ENCODE data around the gene TAF10.

TAF10 gene

DNA sequence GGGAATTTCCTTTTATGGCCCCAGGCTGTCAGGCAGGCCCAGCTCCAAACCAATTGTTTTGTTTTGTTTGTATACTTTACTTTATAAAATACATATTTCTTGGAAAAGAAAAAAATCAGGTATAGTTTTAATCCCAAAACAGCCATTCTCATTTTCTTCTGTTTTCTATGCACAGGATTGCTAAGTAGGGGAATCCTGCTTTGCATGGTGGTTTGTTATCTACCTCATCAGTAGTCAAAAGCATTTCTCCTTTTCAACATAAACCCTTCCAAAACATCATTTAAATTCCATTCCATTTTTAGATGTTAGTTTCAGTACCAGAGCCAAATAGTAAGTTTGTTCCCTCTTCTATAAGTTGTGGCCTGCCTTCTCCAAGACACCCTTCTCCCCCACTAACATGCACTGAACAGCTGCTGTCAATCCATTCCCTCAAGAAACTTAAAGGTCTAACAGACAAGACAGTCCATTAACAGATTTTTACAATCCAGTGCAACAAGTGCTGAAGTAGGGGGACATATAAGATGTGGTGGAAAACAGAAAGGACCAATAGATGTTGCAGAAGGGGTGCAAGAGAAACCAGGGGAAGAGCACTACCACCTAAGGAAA, 4.7 kb downstream of the TAF10 start:
- DNase-seq = no peak

DNA sequence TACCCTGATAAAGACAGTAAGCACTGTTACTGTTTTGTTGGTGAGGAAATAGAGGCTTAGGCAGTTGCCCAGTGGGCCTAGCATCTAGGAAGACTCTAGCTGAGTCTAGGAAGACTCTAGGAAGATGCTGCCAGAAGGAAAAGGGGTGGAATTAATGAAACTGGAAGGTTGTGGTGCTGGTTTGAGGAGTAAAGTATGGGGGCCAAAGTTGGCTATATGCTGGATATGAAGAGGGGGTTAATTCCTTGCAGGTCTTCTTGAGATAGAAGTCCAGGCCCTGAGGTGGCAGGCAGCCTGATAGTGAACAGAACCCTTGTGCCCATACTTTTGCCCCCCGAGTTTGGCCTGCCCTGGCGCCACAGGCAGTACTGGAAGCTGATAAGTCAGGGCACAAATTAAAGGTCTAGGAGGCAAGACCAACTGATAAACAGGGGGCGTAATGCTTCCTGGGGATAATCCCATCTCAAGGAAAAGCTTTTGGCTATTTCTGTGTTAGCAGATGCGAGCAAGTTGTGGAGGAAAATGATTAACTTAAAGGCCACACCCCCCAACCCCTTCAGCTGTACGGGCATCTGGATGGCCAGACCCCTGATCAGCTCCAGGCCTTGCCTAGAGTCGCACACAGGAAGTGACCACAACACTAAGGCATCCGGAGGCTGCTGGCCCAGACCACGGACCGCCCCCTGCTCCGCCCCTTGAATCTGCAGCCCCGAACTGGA, 5.4 kb downstream of the TAF10 start:
- DNase-seq = no peak

DNA sequence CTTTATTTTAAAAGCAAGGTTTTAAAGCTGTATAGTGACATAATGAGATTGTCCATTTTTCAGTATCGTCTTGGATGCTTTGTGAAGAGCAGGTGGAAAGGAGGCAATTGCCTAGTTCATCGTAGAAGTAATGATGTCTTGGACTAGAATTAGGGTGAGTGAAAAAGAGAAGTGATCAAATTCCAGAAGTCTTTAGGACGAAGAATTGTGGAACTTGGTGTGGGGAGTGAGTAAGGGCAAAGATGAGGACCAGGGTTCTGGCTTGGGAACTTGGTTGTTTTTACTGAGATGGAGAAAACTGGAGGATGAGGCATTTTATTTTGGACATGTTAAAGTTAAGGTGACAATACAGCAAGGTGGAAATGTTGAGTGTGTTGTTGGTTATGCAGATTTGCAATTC, 7.2 kb downstream of the TAF10 start:
- DNase-seq = no peak

DNA sequence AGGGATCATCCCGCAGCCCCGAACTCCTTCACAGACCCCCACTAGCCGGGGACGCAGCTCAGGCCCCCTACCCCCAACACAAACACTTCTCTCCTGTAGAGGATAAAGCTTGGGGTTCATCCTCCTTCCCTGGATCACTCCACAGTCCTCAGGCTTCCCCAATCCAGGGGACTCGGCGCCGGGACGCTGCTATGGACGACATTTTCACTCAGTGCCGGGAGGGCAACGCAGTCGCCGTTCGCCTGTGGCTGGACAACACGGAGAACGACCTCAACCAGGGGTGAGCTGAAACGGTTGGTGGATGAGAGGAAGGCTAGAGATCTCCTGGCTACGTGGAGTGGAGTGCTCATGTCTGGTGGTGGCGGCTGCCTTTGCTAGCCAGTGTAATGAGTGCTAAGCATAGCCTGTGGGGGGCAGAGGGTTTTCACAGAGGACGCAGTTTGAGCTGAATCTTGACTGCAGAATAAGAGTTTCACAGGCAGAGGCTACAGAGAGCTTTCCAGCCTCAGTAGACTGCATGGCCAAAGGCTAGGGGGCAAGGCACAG, 7.9 kb downstream of the TAF10 start:
- peak; percentile 48 for DNase-seq

DNA sequence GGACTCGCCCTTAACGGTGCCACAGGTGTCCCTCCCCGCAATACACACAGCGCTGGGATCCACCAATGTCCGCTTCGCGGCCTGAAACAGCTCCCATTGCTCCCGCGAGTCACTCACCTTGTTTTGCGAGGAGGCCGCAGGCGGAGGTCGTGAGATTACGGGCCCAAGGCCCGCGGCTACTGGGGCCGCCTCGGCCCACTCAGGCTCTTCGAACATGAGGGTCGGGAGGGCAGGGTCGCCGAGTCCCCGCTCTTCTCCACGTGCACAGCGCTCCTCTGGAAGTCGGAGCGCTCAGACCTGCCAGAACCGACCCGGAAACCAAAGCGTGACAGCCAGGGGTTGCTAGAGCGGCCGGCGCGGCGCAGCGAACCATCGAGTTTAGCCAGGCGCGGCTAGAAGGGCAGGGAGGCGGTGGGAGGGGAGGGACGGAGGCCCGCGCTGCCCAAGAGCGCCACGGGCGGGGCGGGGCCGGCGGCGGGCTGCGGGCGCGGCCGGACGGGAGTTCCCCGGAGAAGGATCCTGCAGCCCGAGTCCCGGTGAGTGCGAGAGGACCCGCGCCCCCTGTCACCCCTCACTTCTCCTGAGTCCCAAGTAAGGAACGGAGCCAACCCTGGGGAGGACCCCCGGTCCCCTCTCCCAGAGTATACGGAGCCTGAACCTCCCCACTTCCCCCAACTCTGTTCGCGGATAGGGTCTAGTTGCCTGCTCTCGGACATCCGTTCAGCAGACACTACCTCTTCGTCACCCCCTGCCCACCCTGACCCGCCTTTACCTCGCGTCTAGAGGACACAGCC, 8.5 kb downstream of the TAF10 start, which contains the start of the genes ILK and RRP8:
ILK (plus strand) TSS at position 488 of the 794 bp plus-strand sequence. CDS start 498 bp downstream, outside the sequence.
RRP8 (minus strand) TSS at position 330 of the 794 bp plus-strand sequence; CDS start at position 216, 114 bp downstream.
- peak; percentile 89 for DNase-seq

DNA sequence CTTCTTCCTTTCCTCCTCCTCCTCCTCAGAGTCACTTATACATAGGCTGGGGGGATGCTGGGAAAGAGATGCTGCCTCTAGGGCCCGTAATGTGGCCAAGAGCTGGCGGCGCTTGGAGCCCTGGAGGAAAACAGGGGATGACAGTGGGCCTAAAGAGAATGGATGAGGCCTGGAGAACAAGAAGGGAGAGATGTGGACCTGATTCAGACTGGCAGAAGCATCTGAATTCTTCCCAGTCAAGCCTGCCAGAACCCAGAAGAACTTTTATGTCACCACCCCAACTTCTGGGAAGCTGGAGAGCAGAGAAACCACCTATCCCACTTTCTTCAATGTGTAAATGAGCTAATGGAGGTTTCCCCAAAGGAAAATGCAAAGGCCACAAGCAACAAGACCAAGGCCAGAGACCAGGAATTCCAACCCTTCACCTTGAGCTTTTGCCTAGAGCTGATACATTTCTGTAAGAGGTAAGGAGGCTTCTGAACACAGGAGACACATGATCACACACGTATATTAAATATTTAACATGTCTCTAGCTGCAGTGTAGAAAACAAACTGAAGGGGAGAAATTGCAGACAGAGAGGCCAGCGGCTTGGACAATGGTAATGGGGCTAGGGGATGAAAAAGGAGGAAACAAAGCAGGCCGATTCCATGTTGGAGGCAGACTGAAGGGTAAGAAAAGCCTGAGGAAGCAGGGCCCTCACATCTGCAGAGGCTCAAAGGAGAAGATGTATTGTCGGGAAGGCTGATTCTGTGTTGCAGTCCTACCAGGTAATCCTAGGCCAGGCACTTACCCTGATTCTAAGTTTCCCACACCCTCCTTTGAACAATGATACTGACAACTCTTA, 9.7 kb downstream of the TAF10 start:
- DNase-seq = no peak

DNA sequence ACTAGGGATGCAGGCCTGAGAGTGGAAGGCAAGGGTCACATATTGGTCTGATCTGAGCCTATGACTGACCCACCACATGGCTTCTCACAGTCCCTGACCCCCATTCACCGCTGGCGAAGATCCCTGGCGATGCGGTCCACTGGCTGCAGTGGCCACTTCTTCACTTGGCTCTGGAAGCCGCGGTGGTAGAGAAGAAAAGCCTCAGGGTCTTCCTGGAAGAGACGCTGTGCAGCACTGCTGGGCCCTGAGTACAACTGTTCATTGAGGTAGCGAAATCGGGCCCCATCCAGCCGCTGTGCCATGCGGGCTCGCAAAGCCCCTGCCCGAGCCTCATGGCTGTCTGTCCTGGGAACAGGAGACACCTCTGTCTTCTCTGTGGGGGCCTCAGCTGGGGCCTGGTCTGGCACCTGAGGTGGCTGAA, 11.0 kb downstream of the TAF10 start:
- no peak for DNase-seq

DNA sequence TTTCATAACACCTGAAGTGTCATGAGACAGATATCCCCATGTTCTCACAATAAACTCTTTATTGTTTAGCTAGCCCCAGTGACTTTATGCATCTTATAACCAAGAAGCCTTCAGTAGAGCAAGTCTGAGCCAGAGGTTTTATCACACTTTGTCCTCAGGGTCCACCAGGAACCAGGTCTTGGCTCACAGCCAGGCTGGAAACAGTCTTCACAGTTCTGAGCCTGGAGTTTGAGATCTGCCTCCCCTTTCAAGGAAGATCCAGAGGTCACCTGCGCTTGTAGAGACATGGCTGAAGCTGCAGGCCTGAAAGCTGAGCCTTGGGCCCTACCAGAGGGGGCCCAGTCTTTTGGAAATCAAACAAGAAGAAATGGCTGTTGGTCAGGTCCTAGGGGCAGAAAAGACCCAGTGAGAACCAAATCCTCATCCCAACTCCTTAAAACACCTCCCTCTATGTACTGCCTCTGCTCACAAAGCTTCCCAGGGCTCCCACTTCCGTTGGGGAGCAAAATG, 12.1 kb downstream of the TAF10 start:
- DNase-seq = no peak

DNA sequence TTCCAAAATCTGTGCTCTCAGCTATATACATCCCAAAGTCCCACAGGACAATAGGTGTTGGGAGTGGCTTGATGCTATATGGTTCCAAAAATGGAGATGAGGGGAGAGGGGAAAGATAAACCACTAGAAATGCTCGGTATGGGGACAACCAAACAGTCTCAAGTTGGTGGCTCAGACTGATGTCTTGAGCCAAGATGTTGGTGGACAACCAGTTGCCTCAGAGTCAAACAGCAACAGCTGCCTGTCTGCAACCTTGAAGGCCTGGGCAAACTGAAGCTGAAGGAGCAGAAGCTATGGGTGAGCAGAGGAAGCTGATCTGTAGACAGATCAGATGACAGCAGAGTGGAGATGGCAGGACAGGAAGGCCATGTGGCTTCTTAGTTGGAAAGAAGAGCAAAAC, 12.6 kb downstream of the TAF10 start:
- no peak for DNase-seq

DNA sequence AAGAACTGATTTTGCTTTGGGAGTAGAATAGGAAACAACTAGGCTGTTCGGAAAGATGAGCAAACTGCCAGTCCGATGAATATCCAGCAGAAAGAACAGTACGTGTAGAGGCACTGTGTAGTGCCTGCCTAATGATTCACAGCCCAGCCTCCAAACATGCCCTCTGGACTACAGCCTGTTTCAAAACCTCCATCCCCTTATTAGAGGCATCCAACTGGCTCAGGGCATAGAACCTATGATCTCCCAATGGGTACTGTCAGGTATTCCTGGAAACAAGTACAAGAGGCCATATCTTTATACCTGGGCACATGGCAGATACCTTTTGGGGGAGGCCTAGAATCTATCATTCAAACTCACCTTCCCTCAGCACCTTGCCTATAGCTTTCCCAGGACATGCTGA, 13.5 kb downstream of the TAF10 start:
- DNase-seq = no peak

DNA sequence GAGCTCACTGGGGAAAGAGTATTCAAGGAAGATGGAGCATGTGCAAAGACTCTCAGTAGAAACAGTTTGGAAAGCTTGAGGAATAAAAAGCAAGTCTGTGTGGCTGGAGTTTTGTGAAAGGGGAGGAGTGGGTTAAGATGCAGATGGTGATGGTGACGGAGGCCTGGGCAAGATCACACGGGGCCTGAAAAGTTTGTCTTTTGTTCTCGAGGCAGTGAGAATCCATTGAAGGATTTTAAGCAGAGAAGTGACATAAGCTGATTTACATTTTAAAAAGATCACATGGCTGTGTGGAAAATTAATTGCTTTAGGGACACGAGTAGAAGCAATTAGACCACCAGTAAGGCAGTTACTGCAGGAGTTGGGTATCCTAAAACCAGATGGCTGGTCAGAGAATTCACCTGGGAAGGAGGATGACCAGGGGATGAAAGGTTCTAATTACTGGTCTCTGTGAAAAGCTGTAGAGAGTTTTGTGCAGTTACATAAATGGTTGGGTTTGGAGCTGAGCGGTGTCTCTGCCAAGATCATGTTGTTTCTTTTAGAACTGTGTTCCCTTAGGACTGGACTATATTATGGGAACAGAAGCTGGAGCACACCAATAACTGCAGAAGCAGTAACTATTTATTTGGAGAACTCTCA, 15.7 kb downstream of the TAF10 start:
- no peak for DNase-seq

DNA sequence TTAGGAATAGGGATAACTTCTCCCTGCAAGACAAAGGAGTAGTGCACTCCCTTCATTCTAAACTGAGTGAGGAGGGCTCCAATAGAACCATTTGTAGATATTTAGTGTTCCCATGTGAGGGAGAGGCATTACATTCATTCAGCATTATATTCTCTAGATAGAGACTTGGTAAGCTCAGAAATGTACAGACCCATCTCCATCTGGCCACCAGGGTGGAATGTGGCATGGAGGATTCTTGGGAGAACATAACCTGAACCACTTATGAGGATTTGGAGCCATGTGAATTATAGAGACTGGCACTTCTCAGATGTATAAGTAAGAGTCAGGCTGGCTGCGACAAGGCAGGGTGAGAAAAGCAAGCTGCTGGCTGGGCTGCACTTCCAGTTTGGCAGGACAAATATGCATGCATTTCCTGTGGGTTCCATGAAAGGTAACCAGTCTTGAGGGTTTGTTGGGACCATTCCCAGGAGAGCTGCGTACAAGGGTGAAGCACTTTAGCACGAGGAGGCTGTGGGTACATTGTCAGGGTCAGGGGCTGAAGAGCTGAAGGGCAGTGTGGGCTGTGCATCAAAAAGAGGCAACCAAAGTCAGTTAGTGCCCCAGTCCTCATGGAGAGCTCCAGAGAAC, 17.8 kb downstream of the TAF10 start:
- no peak for DNase-seq

DNA sequence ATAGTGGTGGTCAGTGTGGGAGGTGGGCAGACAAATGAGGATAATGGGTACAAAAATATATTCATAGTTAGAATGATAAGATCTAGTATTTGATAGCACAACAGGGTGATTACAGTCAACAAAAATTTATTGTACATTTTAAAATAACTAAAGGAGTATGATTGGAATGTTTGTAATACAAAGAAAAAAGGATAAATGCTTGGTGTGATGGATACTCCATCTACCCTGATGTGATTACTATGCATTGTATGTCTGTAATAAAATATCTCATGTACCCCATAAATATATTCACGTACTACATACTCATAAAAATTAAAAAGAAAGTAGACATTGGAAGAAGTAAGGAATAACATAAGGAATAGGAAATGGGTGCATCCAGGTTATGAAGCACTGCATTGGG, 24.0 kb downstream of the TAF10 start:
- no peak for DNase-seq

DNA sequence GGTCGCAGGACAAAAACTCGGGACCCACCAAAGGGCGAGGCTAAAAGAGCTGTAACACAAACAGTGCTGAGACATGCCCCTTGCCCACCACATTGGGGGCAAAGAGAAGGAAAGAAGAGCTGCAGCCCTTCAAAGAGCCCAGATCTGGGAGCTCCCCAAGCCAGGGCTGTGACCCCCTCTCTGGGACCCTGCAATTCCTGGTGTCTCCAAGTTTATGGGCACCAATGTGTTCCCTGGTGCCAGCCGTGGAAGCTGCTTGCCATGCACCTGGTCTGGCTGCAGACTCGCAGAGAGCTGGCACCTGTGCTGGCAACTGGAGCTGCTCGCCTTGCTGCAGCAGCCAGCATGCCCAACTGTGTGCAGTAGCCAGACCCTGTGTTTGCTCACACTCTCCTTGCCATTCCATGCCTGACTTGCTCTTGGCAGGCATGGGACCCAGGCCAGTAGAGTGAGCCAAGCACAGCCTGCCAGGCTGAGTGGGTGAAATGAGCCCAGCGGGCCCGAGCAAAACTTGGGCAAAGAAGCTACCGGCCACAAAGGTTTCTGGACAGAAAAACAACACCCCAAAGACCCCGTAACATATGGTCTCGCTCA, 24.6 kb downstream of the TAF10 start:
- no peak for DNase-seq

DNA sequence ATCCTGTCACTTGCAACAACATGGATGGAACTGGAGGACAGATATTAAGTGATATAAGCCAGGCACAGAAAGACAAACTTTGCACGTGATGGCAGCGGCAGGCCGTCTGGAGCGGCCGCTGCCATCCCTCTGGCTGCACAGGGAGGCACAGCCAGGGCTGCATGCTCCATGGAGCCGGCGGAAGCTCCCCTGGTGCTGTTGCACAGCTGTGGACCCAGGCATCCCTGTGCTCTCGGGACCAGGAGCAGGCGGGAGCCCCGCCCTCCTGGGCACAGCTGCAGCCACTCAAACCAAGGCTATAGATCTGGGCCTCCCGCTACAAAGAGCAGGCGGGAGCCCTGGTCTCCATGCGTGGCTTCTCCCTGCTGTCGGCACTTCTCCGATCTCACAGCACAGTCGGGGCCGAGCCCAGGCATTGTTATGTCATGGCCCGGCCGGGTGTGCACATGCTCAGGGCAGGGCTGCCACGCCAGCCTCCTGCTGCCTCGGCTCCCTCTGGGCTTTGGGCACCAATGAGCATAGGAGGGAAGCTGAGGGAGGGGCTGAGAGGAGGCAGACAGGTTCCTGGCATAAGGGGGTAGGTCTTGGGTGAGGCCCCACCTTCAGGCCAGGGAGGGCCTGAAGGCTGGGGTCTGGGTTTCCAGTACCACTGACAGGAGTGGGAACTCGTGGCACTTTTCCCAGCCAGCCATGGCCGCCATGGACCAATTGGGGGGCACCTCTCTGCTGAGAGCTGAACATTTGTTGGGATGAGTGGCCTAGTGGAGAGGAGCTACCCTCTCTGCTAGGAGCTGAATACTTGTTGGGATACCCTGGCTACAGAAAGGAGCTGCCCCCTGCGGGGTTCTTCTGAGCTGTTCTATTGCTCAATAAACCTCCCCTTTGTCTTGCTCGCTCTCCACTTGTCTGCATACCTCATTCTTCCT, 25.3 kb downstream of the TAF10 start:
- DNase-seq = no peak

DNA sequence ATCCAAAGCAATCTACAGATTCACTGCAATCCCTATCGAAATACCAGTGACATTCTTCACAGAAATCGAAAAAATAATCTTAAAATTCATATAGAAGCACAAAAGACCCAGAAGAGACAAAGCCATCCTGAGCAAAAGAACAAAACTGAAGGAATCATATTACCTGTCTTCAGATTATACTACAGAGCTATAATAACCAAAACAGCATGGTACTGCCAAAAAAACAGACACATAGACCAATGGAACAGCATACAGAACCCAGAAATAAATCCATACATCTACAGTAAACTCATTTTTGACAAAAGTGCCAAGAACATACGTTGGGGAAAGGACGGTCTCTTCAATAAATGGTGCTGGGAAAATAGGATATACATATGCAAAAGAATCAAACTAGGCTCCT, 27.5 kb downstream of the TAF10 start:
- no peak for DNase-seq

DNA sequence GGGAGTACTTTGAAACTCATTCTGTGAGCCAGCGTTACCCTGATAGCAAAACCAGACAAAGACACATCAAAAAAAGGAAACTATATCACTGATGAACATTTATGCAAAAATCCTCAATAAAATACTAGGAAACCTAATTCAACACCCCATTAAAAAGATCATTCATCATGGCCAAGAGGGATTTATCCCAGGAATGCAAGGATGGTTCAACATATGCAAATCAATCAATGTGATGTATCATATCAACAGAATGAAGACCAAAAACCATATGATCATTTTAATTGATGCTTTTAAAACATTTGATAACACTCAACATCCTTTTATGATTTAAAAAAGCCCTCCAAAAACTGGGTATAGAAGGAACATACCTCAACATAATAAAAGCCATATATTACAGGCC, 28.4 kb downstream of the TAF10 start:
- DNase-seq = no peak

DNA sequence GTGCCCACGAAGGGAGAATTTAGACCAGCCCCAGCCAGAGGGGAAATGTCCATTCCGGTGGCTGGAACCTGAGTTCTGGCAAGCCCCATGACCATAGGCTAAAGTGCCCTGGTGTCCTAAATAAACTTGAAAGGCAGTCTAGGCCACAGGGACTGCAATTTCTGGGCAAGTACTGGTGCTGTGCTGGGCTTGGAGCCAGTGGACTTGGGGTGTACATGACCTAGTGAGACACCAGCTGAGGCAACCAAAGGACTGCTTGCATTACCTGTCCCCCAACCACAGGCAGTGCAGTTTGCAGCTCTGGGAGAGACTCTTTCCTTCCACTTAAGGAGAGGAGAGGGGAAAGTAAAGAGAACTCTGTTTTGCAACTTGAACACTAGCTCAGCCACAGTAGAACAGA, 32.3 kb downstream of the TAF10 start:
- DNase-seq = no peak

DNA sequence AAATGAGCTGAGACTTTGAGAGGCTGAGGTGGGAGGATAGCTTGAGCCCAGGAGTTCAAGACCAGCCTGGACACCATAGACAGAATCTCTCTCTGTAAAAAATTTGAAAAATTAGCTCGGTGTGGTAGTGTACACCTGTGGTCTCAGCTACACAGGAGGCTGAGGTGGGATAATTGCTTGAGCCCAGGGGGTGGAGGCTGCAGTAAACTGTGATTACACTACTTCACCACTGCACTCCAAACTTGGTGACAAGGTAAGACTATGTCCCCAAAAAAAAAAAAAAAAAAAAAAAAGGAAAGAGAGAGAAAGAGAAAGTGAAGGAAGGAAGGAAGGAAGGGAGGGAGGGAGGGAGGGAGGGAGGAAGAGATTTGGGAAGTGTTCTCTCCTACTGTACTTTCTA, 33.9 kb downstream of the TAF10 start:
- no peak for DNase-seq
